ENCODE measurements around the gene NRARP.

NRARP gene

GRCh38 chr9:137299938-137300337 lies 2.1 kb downstream of the NRARP start:
- H3K79me2 ChIP-seq (ENCODE audit: control insufficient read depth, low read length), result peaks cover 17% of the 10 kb centered on the region
- peaks cover 13% of the 10 kb centered on the region; the same call in 1 of the 2 replicates for H4K20me1 ChIP-seq (ENCODE audit: control insufficient read depth, insufficient read depth, low read depth, low read length)
- H3K4me3 ChIP-seq (ENCODE audit: low read length), result peak overlapping the region; percentile 94
- peak overlapping the region; percentile 98 for H3K4me2 ChIP-seq (ENCODE audit: low read length)
- H3K9me3 ChIP-seq (ENCODE audit: control insufficient read depth, insufficient read depth, low read length), result no peaks in the 10 kb centered on the region
- H3K9me2 ChIP-seq (replicated peaks; ENCODE audit: control insufficient read depth, low read length), result no peaks in the 10 kb centered on the region
- H3K36me3 ChIP-seq (ENCODE audit: control insufficient read depth, low read length), result peaks cover 3% of the 10 kb centered on the region; the same call in 1 of the 2 replicates
- H3K27ac ChIP-seq (ENCODE audit: low read depth, low read length), result no peak overlapping the region
- H3K4me1 ChIP-seq (ENCODE audit: control insufficient read depth, low read length), result peaks cover 60% of the 10 kb centered on the region
- H3K27me3 ChIP-seq (ENCODE audit: control insufficient read depth, low read length), result peaks cover 12% of the 10 kb centered on the region
- TF ChIP-seq EZH2phosphoT487 (IDR thresholded peaks at IDR 0.05; ENCODE audit: borderline replicate concordance, low read length) (no peak), CTCF (IDR thresholded peaks at IDR 0.05; ENCODE audit: low read depth, low read length, poor library complexity, severe bottlenecking) (no peak)
- peaks cover 12% of the 10 kb centered on the region for H3F3A ChIP-seq (ENCODE audit: control insufficient read depth, insufficient read depth)

DNA sequence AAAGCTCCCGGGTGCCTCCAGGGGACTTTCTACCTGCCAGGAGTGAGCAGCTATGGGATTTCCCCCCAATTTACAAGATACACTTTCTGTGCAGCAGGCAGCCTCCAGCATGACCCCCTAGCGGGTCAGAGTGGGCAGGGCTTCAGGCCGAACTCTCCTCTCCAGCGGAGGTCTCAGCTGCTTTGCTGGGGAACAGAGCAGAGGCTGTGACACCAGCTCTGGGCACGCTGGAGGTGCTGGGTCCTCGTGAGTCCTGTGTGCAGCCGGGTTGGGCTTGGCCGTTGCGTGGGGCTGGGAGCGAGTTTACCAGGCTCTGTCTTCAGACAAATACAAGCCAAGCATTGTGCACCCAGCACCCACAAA lies 2.9 kb downstream of the NRARP start:
- peak overlapping the region; percentile 3; the same call in 1 of the 2 replicates for H3K4me2 ChIP-seq (ENCODE audit: low read length)

GRCh38 chr9:137298401-137299202 lies 3.5 kb downstream of the NRARP start:
- Histone ChIP-seq H3F3A (ENCODE audit: control insufficient read depth, insufficient read depth) (peaks cover 14% of the 10 kb centered on the region), H3K36me3 (ENCODE audit: control insufficient read depth, low read length) (peaks cover 3% of the 10 kb centered on the region; the same call in 1 of the 2 replicates), H3K9me2 (replicated peaks; ENCODE audit: control insufficient read depth, low read length) (no peaks in the 10 kb centered on the region), H3K79me2 (ENCODE audit: control insufficient read depth, low read length) (peaks cover 17% of the 10 kb centered on the region), H3K27ac (ENCODE audit: low read depth, low read length) (no peak overlapping the region), H3K27me3 (ENCODE audit: control insufficient read depth, low read length) (peaks cover 12% of the 10 kb centered on the region), H3K4me3 (ENCODE audit: low read length) (no peak overlapping the region), H3K9me3 (ENCODE audit: control insufficient read depth, insufficient read depth, low read length) (peaks cover 6% of the 10 kb centered on the region; the same call in 1 of the 2 replicates), H3K4me2 (ENCODE audit: low read length) (peak overlapping the region; percentile 3; the same call in 1 of the 2 replicates), H4K20me1 (ENCODE audit: control insufficient read depth, insufficient read depth, low read depth, low read length) (peaks cover 13% of the 10 kb centered on the region; the same call in 1 of the 2 replicates), H3K4me1 (ENCODE audit: control insufficient read depth, low read length) (peaks cover 68% of the 10 kb centered on the region)
- TF ChIP-seq EZH2phosphoT487 (IDR thresholded peaks at IDR 0.05; ENCODE audit: borderline replicate concordance, low read length) (no peak), CTCF (IDR thresholded peaks at IDR 0.05; ENCODE audit: low read depth, low read length, poor library complexity, severe bottlenecking) (no peak)

More for the DNA sequence above, 2.9 kb downstream of the NRARP start:
- Histone ChIP-seq H3K9me2 (replicated peaks; ENCODE audit: control insufficient read depth, low read length) (no peaks in the 10 kb centered on the region), H4K20me1 (ENCODE audit: control insufficient read depth, insufficient read depth, low read depth, low read length) (peaks cover 13% of the 10 kb centered on the region; the same call in 1 of the 2 replicates), H3F3A (ENCODE audit: control insufficient read depth, insufficient read depth) (peaks cover 12% of the 10 kb centered on the region), H3K27ac (ENCODE audit: low read depth, low read length) (no peak overlapping the region), H3K79me2 (ENCODE audit: control insufficient read depth, low read length) (peaks cover 17% of the 10 kb centered on the region), H3K27me3 (ENCODE audit: control insufficient read depth, low read length) (peaks cover 12% of the 10 kb centered on the region), H3K4me1 (ENCODE audit: control insufficient read depth, low read length) (peaks cover 64% of the 10 kb centered on the region), H3K9me3 (ENCODE audit: control insufficient read depth, insufficient read depth, low read length) (peaks cover 6% of the 10 kb centered on the region; the same call in 1 of the 2 replicates), H3K36me3 (ENCODE audit: control insufficient read depth, low read length) (peaks cover 3% of the 10 kb centered on the region; the same call in 1 of the 2 replicates), H3K4me3 (ENCODE audit: low read length) (no peak overlapping the region)
- no peak for TF ChIP-seq CTCF (IDR thresholded peaks at IDR 0.05; ENCODE audit: low read depth, low read length, poor library complexity, severe bottlenecking)
- no peak for TF ChIP-seq EZH2phosphoT487 (IDR thresholded peaks at IDR 0.05; ENCODE audit: borderline replicate concordance, low read length)
